ENCODE data around the gene KRT36.
A peak's percentile ranks its signal among the peaks of the same experiment; 100 is the strongest.

GRCh38 chr17:41521574-41522261 is 32.0 kb upstream of the KRT36 start:
- TF ChIP-seq EP300 (IDR thresholded peaks at IDR 0.05; ENCODE audit: low read depth) (peak; percentile 47), CTCF (IDR thresholded peaks at IDR 0.05) (peak in 2 of 5 experiments; percentile 31 to 54), POLR2A (IDR thresholded peaks at IDR 0.05) (peak; percentile 64)

Data from transverse colon (tissue), 3 donors.